A549 (cell line): ENCODE measurements around the gene SSBP3. TPM values are rescaled to one million over a fixed set of nuclear protein-coding genes. Genes with fewer than 3 reads are reported as not detected.

Experiments
- ATAC-seq, 2 experiments: fragments of 200-7000 bp in 1 of 2; fragments of >200 bp in 1 of 2; cut with Nextera tagmentation in 1 of 2; cut with Tn5 transposase in 1 of 2; 3 replicates each; pipeline versions ENCODE4 v1.8.0 to v1.9.1; 2018 to 2020; ENCODE audit warnings: mild to moderate bottlenecking in 1 of 2, moderate library complexity in 1 of 2
- CTCF ChIA-PET: fragments of 300-600 bp; sonication (Branson Sonifier 250); formaldehyde crosslinking; extraction: SDS; loops from one replicate; lab custom pipeline; 2021; ENCODE audit warnings: antibody characterized with exemption, inconsistent platforms; lab: Yijun Ruan, JAX
- POLR2A ChIA-PET: fragments of 350-600 bp; formaldehyde crosslinking; extraction: SDS; loops from one replicate; lab custom pipeline; 2021; ENCODE audit warnings: antibody characterized with exemption, inconsistent platforms; lab: Yijun Ruan, JAX
- DNase-seq, 2 experiments: peaks; one replicate each; pipeline versions ENCODE4 v3.0.0 to v3.0.0-alpha.2; 2011 to 2016; ENCODE audit warnings: low read depth in 1 of 2, low spot score in 1 of 2
- FAIRE-seq: peaks from 2 replicates; lab custom pipeline; 2011; peaks lifted over from hg19 to GRCh38; lab: Jason Lieb, UNC
- H3K27ac ChIP-seq, 2 experiments: fragments of >200 bp; sonication (Bioruptor Twin); formaldehyde crosslinking; 3 replicates each; pipeline ENCODE4 v1.5.1; 2016 to 2017
- H3K4me1 ChIP-seq: fragments of >200 bp; sonication (Bioruptor Twin); formaldehyde crosslinking; 3 replicates; pipeline ENCODE4 v1.6.1; 2016
- H3K4me2 ChIP-seq: fragments of >200 bp; sonication (Bioruptor Twin); formaldehyde crosslinking; 3 replicates; pipeline ENCODE4 v1.6.1; 2016
- H3K4me3 ChIP-seq: fragments of >200 bp; sonication (Bioruptor Twin); formaldehyde crosslinking; 3 replicates; pipeline ENCODE4 v1.5.1; 2016
- H3K9me3 ChIP-seq: fragments of >200 bp; sonication (Bioruptor Twin); formaldehyde crosslinking; 3 replicates; pipeline ENCODE4 v1.6.1; 2016
- CBX8 ChIP-seq: fragments of 200-600 bp; sonication (generic); IDR thresholded peaks from 2 replicates; pipeline ENCODE4 v1.6.1; 2016
- CHD4 ChIP-seq: fragments of 200-600 bp; sonication (generic); IDR thresholded peaks from 2 replicates; pipeline ENCODE4 v1.6.1; 2016; ENCODE audit warnings: antibody characterized with exemption, mild to moderate bottlenecking, borderline replicate concordance
- FOSL2 ChIP-seq, 2 experiments: fragments of 450-650 bp in 1 of 2; fragments of >200 bp in 1 of 2; sonication (Bioruptor Twin) in 1 of 2; formaldehyde crosslinking; IDR thresholded peaks; 2 replicates each; pipeline versions ENCODE4 v1.5.0 to v1.6.1; 2016 to 2020; ENCODE audit warnings: mild to moderate bottlenecking in 1 of 2, moderate library complexity in 1 of 2
- HEYL ChIP-seq: fragments of 250-450 bp; sonication (Bioruptor Pico); IDR thresholded peaks from 2 replicates; pipeline ENCODE4 v1.8.0; 2021; ENCODE audit warnings: mild to moderate bottlenecking, moderate library complexity
- HMGXB4 ChIP-seq: fragments of 250-450 bp; sonication (Bioruptor Pico); IDR thresholded peaks from 2 replicates; pipeline ENCODE4 v1.5.0; 2021; ENCODE audit warnings: mild to moderate bottlenecking, moderate library complexity, borderline replicate concordance
- MYC ChIP-seq: IDR thresholded peaks from 2 replicates; pipeline ENCODE4 v1.6.1; 2012; ENCODE audit warnings: mild to moderate bottlenecking, inconsistent platforms, low read length, improper control_type of control experiment, borderline replicate concordance
- NPAS2 ChIP-seq: fragments of 250-450 bp; sonication (Bioruptor Pico); IDR thresholded peaks from 2 replicates; pipeline ENCODE4 v1.8.0; 2022; ENCODE audit warnings: mild to moderate bottlenecking, moderate library complexity, borderline replicate concordance
- RARB ChIP-seq: fragments of 250-450 bp; sonication (Bioruptor Pico); IDR thresholded peaks from 2 replicates; pipeline ENCODE4 v1.8.0; 2021; ENCODE audit warnings: mild to moderate bottlenecking, moderate library complexity
- RCOR1 ChIP-seq: fragments of 150-350 bp; IDR thresholded peaks from 2 replicates; pipeline ENCODE4 v1.6.1; 2014; ENCODE audit warnings: antibody characterized with exemption, low read length, low read depth
- RNF2 ChIP-seq: fragments of 200-600 bp; sonication (generic); IDR thresholded peaks from 2 replicates; pipeline ENCODE4 v1.6.1; 2016; ENCODE audit warnings: low read depth, mild to moderate bottlenecking, antibody characterized with exemption, moderate library complexity, borderline replicate concordance
- ZC3H11A ChIP-seq: fragments of 450-650 bp; IDR thresholded peaks from 2 replicates; pipeline ENCODE4 v1.6.1; 2014; ENCODE audit warnings: antibody characterized with exemption, mild to moderate bottlenecking
- ZFP36 ChIP-seq: fragments of 450-650 bp; IDR thresholded peaks from 2 replicates; pipeline ENCODE4 v1.6.1; 2014; ENCODE audit warnings: borderline replicate concordance; ENCODE audit not compliant: partially characterized antibody
- WGBS: methylation state at CpG from one replicate; pipeline ENCODE4 v1.1.6; 2017; ENCODE audit errors: missing lambda C conversion rate; 5-methylcytosine and 5-hydroxymethylcytosine counted together
- polyA plus RNA-seq, 4 experiments: library from polyadenylated mRNA; depleted of rRNA in 3 of 4; stranded (reverse); fragments of >200 nt; fragmentation: RNase III in 1 of 4; extraction: RNeasy Plus Mini Kit Qiagen cat#74134 plus additional on column Dnase treatment in 1 of 4; gene quantifications; 2 replicates in 3 of 4; 3 replicates in 1 of 4; pipeline ENCODE4 v1.2.3, GENCODE V29; 2011 to 2017
- TF ChIP-seq, protein P1 (sequence below): fragments of 150-350 bp; IDR thresholded peaks from 2 replicates; pipeline ENCODE4 v1.6.1; 2014; ENCODE audit warnings: low read depth, mild to moderate bottlenecking, low read length
- TF ChIP-seq, protein P2 (sequence below): IDR thresholded peaks from 2 replicates; pipeline ENCODE4 v1.6.1; 2012; ENCODE audit warnings: low read depth, borderline replicate concordance

The SSBP3 gene
- polyA plus RNA-seq, 2 of the 4 experiments (the other 2 are of a cell fraction) = 7.2 to 9.1 TPM

GRCh38 chr1:54270543-54270942, 135.7 kb downstream of the SSBP3 start:
- Histone ChIP-seq H3K4me2 (no peak overlapping the region), H3K4me1 (no peaks in the 10 kb centered on the region), H3K27ac (no peak overlapping the region), H3K9me3 (no peaks in the 10 kb centered on the region), H3K4me3 (no peak overlapping the region)
- DNase-seq = no peak
- no peak for ATAC-seq
- ChIA-PET CTCF (interaction anchor here (1.6 kb wide), 1 partner anchor 21 kb away, joined by 4 read pairs; no protein-coding TSS in a partner anchor), POLR2A (no interaction called here)
- no peak for FAIRE-seq
- TF ChIP-seq HEYL (no peak), MYC (no peak), RNF2 (no peak)
- WGBS = 90% methylated on average over 7 of the region's 7 CpGs

GRCh38 chr1:54268762-54269297, 137.4 kb downstream of the SSBP3 start:
- ChIA-PET CTCF (no interaction called here), POLR2A (no interaction called here)
- no peak for DNase-seq
- 67% methylated on average over 9 of the region's 9 CpGs for WGBS
- Histone ChIP-seq H3K4me1 (no peaks in the 10 kb centered on the region), H3K9me3 (no peaks in the 10 kb centered on the region), H3K4me3 (no peak overlapping the region), H3K27ac (no peak overlapping the region), H3K4me2 (no peak overlapping the region)
- FAIRE-seq = no peak
- no peak for ATAC-seq
- TF ChIP-seq HMGXB4 = no peak
- no peak for TF ChIP-seq FOSL2 (IDR thresholded peaks at IDR 0.05)
- TF ChIP-seq FOSL2 (CRISPR knock-in tag; IDR thresholded peaks at IDR 0.05) = no peak
- no peak for TF ChIP-seq CHD4
- no peak for TF ChIP-seq RCOR1
- TF ChIP-seq NPAS2 (CRISPR knock-in tag) = no peak
- no peak for TF ChIP-seq CBX8
- no peak for TF ChIP-seq ZC3H11A
- TF ChIP-seq, protein P1, sequence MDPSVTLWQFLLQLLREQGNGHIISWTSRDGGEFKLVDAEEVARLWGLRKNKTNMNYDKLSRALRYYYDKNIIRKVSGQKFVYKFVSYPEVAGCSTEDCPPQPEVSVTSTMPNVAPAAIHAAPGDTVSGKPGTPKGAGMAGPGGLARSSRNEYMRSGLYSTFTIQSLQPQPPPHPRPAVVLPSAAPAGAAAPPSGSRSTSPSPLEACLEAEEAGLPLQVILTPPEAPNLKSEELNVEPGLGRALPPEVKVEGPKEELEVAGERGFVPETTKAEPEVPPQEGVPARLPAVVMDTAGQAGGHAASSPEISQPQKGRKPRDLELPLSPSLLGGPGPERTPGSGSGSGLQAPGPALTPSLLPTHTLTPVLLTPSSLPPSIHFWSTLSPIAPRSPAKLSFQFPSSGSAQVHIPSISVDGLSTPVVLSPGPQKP = no peak
- TF ChIP-seq ZFP36 = no peak

DNA sequence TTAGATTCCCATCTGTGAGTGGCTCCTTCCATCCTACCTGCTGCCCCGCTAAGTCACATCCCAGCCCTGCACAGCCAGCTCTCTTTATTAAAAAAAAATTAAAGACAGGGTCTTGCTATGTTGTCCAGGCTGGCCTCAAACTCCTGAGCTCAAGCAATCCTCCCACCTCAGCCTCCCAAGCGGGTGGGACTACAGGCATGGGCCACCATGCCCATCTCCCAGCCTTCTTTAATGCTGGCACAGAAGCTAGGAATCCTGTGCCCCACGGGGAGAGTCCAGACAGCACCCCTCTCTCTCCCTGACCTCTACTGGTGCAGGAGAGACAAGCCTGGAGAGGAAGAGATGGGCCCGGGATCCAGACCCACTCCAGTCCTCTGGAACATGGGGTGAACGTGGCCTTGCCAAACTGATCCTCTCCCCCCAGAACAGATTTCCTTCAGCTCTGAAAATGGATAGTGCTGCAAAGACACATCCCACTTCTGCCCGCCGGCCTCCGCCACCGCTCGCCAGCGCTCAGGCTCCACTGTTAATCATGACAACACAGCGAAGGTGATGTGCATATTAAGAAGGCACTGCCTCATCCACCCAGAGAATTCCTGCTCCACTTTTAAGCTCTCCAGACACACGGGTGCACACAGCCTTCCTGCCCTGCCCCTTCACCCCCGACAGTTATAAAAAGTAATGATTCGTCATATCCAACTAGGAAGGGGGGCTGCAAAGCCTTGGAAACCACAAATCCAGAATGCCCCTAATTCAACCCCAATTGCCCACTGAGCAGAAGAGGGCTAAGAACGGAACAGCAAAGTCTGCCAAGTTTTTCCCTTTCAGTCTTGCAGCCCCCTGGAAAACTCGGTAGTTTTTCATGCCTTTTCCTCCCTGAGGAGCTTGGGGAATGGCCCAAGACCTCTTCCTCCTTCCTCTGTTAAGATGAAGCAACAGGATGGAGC, 138.1 kb downstream of the SSBP3 start:
- Histone ChIP-seq H3K4me3 (no peak overlapping the region), H3K9me3 (no peaks in the 10 kb centered on the region), H3K27ac (no peak overlapping the region), H3K4me2 (no peak overlapping the region), H3K4me1 (no peaks in the 10 kb centered on the region)
- FAIRE-seq (no peak), DNase-seq (no peak), ATAC-seq (no peak)
- CTCF ChIA-PET = no interaction called here
- 82% methylated on average over 16 of the region's 17 CpGs for WGBS
- POLR2A ChIA-PET = no interaction called here
- TF ChIP-seq, protein P2, sequence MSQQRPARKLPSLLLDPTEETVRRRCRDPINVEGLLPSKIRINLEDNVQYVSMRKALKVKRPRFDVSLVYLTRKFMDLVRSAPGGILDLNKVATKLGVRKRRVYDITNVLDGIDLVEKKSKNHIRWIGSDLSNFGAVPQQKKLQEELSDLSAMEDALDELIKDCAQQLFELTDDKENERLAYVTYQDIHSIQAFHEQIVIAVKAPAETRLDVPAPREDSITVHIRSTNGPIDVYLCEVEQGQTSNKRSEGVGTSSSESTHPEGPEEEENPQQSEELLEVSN = no peak
- TF ChIP-seq CBX8 (no peak), RARB (CRISPR knock-in tag) (no peak)
